IPS-18a (cell line): ENCODE results near the gene LGI4.

Source experiments
- H3K27ac ChIP-seq: one replicate; pipeline ENCODE4 v1.5.1; 2013; ENCODE audit warnings: low read length
- H3K27me3 ChIP-seq: one replicate; pipeline ENCODE4 v1.6.1; 2013; ENCODE audit warnings: mild to moderate bottlenecking, low read length; ENCODE audit not compliant: control insufficient read depth, insufficient read depth
- H3K36me3 ChIP-seq: one replicate; pipeline ENCODE4 v1.6.1; 2013; ENCODE audit warnings: low read depth, low read length; ENCODE audit not compliant: control insufficient read depth
- H3K4me1 ChIP-seq: one replicate; pipeline ENCODE4 v1.6.1; 2013; ENCODE audit warnings: low read depth, low read length; ENCODE audit not compliant: control insufficient read depth
- H3K4me3 ChIP-seq: one replicate; pipeline ENCODE4 v1.5.1; 2013; ENCODE audit warnings: low read length
- H3K9ac ChIP-seq: one replicate; pipeline ENCODE4 v1.6.1; 2013; ENCODE audit warnings: mild to moderate bottlenecking, low read length, moderate library complexity
- H3K9me3 ChIP-seq: one replicate; pipeline ENCODE4 v1.6.1; 2013; ENCODE audit warnings: low read depth, low read length; ENCODE audit not compliant: control insufficient read depth

LGI4 gene

GRCh38 chr19:35134601-35135242, at the start of gene LGI4:
TSS of gene LGI4 (minus strand) at chr19:35135059. CDS start at chr19:35134680, 379 bp downstream.
- Histone ChIP-seq H3K9ac (no peak within 1 kb of the TSS), H3K4me1 (no peaks in the 10 kb centered on the region), H3K4me3 (no peak within 1 kb of the TSS), H3K36me3 (no peaks in the 10 kb centered on the region), H3K27ac (no peak within 1 kb of the TSS), H3K9me3 (no peaks in the 10 kb centered on the region), H3K27me3 (no peaks in the 10 kb centered on the region)

GRCh38 chr19:35184267-35184666, 49.4 kb upstream of the LGI4 start:
- Histone ChIP-seq H3K36me3 (no peaks in the 10 kb centered on the region), H3K27ac (no peak overlapping the region), H3K4me3 (no peak overlapping the region), H3K9ac (no peak overlapping the region), H3K27me3 (no peaks in the 10 kb centered on the region), H3K4me1 (no peaks in the 10 kb centered on the region), H3K9me3 (no peaks in the 10 kb centered on the region)

- H3K36me3 ChIP-seq, result no peaks in the 10 kb centered on the region
- no peak overlapping the region for H3K9ac ChIP-seq
- no peak overlapping the region for H3K27ac ChIP-seq
- H3K9me3 ChIP-seq, result no peaks in the 10 kb centered on the region
- H3K4me3 ChIP-seq, result no peak overlapping the region
- no peaks in the 10 kb centered on the region for H3K4me1 ChIP-seq
- H3K27me3 ChIP-seq, result no peaks in the 10 kb centered on the region
Observed at GRCh38 chr19:35181387-35181786, 46.5 kb upstream of the LGI4 start.

- peaks cover 4% of the 10 kb centered on the region for H3K4me1 ChIP-seq
- H3K27me3 ChIP-seq, result no peaks in the 10 kb centered on the region
- no peak overlapping the region for H3K9ac ChIP-seq
- no peaks in the 10 kb centered on the region for H3K9me3 ChIP-seq
- no peak overlapping the region for H3K27ac ChIP-seq
- no peaks in the 10 kb centered on the region for H3K36me3 ChIP-seq
- H3K4me3 ChIP-seq, result no peak overlapping the region
Observed at GRCh38 chr19:35179830-35180229, 45.0 kb upstream of the LGI4 start.

- Histone ChIP-seq H3K36me3 (no peaks in the 10 kb centered on the region), H3K4me3 (no peak overlapping the region), H3K9me3 (no peaks in the 10 kb centered on the region), H3K27me3 (no peaks in the 10 kb centered on the region), H3K9ac (no peak overlapping the region), H3K27ac (no peak overlapping the region), H3K4me1 (peaks cover 4% of the 10 kb centered on the region)
Observed at GRCh38 chr19:35178701-35179100, 43.8 kb upstream of the LGI4 start.

GRCh38 chr19:35177377-35178274, 42.8 kb upstream of the LGI4 start:
- H3K36me3 ChIP-seq, result no peaks in the 10 kb centered on the region
- no peak overlapping the region for H3K9ac ChIP-seq
- H3K4me3 ChIP-seq, result no peak overlapping the region
- H3K27ac ChIP-seq, result no peak overlapping the region
- no peaks in the 10 kb centered on the region for H3K27me3 ChIP-seq
- H3K4me1 ChIP-seq, result peaks cover 4% of the 10 kb centered on the region
- H3K9me3 ChIP-seq, result no peaks in the 10 kb centered on the region

GRCh38 chr19:35176181-35176570, 41.3 kb upstream of the LGI4 start:
- H3K27me3 ChIP-seq, result no peaks in the 10 kb centered on the region
- H3K9me3 ChIP-seq, result no peaks in the 10 kb centered on the region
- no peak overlapping the region for H3K27ac ChIP-seq
- no peak overlapping the region for H3K4me3 ChIP-seq
- H3K9ac ChIP-seq, result no peak overlapping the region
- peaks cover 4% of the 10 kb centered on the region for H3K4me1 ChIP-seq
- no peaks in the 10 kb centered on the region for H3K36me3 ChIP-seq

- peaks cover 4% of the 10 kb centered on the region for H3K36me3 ChIP-seq
- no peak overlapping the region for H3K27ac ChIP-seq
- H3K27me3 ChIP-seq, result no peaks in the 10 kb centered on the region
- peaks cover 4% of the 10 kb centered on the region for H3K4me1 ChIP-seq
- no peaks in the 10 kb centered on the region for H3K9me3 ChIP-seq
- no peak overlapping the region for H3K4me3 ChIP-seq
- no peak overlapping the region for H3K9ac ChIP-seq
Observed at GRCh38 chr19:35174226-35174625, 39.4 kb upstream of the LGI4 start.

- Histone ChIP-seq H3K9me3 (no peaks in the 10 kb centered on the region), H3K9ac (no peak overlapping the region), H3K4me3 (no peak overlapping the region), H3K4me1 (peaks cover 4% of the 10 kb centered on the region), H3K36me3 (peaks cover 14% of the 10 kb centered on the region), H3K27me3 (no peaks in the 10 kb centered on the region), H3K27ac (no peak overlapping the region)
Observed at GRCh38 chr19:35171730-35172129, 36.9 kb upstream of the LGI4 start.

- no peak overlapping the region for H3K4me3 ChIP-seq
- H3K9me3 ChIP-seq, result no peaks in the 10 kb centered on the region
- no peaks in the 10 kb centered on the region for H3K4me1 ChIP-seq
- H3K36me3 ChIP-seq, result peaks cover 25% of the 10 kb centered on the region
- no peaks in the 10 kb centered on the region for H3K27me3 ChIP-seq
- H3K27ac ChIP-seq, result no peak overlapping the region
- no peak overlapping the region for H3K9ac ChIP-seq
Observed at GRCh38 chr19:35170359-35171061, 35.7 kb upstream of the LGI4 start.

GRCh38 chr19:35169221-35169995, 34.5 kb upstream of the LGI4 start:
- H3K27ac ChIP-seq, result no peak overlapping the region
- no peak overlapping the region for H3K4me3 ChIP-seq
- no peak overlapping the region for H3K9ac ChIP-seq
- no peaks in the 10 kb centered on the region for H3K9me3 ChIP-seq
- H3K4me1 ChIP-seq, result no peaks in the 10 kb centered on the region
- no peaks in the 10 kb centered on the region for H3K27me3 ChIP-seq
- H3K36me3 ChIP-seq, result peaks cover 33% of the 10 kb centered on the region
